ENCODE measurements around the gene HTRA2.

HTRA2 gene

DNA sequence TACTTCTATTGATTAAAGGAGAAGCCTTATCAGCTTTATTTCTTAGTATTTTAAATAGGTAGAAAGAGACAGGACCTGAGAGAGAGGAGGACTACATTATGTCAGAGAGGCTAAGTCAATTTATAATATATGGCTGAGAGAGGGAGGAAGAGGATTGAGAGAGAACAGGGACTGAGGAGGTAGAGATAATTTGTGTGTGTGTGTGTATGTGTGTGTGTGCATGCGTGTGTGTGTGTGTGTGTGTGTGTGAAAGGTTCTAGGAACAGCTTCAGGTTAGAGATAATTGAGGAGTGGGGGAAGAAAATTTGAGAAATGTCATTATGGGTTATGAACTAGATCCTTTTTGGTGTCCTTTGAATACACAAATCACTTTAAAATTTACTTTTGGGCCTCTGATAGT, 40.0 kb downstream of the HTRA2 start:
- DNase-seq (ENCODE audit: low read depth in 1 of 2, low spot score in 1 of 2): no peak
- TF ChIP-seq JUND (IDR thresholded peaks at IDR 0.05; ENCODE audit: low read depth): no peak
- in situ Hi-C loops (cut with HindIII; ENCODE audit: low pct_unique_long_range_greater_than_20kb, low sequenced_read_pairs): no loop called here

DNA sequence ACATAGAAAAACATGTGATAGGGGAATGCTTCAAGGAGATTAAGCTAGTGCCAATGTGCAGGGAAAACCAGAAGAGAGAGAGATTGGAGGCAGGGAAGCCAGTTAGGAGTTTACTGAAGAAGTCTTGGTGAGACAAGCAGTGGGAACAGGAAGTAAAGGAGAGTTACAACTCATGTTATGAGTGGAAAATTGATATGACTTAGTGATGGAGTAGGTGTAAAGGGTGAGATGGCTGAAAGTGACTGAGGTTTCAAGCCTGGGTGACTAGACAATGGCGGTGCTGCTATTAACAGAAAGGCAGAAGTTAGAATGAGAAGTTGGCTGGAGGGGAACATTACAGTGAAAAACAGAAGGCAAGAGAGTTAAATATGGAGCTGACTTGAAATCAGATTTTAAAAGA, 41.3 kb downstream of the HTRA2 start:
- TF ChIP-seq JUND (IDR thresholded peaks at IDR 0.05; ENCODE audit: low read depth): no peak
- in situ Hi-C loops (cut with HindIII; ENCODE audit: low pct_unique_long_range_greater_than_20kb, low sequenced_read_pairs): no loop called here
- DNase-seq (ENCODE audit: low read depth in 1 of 2, low spot score in 1 of 2): no peak

DNA sequence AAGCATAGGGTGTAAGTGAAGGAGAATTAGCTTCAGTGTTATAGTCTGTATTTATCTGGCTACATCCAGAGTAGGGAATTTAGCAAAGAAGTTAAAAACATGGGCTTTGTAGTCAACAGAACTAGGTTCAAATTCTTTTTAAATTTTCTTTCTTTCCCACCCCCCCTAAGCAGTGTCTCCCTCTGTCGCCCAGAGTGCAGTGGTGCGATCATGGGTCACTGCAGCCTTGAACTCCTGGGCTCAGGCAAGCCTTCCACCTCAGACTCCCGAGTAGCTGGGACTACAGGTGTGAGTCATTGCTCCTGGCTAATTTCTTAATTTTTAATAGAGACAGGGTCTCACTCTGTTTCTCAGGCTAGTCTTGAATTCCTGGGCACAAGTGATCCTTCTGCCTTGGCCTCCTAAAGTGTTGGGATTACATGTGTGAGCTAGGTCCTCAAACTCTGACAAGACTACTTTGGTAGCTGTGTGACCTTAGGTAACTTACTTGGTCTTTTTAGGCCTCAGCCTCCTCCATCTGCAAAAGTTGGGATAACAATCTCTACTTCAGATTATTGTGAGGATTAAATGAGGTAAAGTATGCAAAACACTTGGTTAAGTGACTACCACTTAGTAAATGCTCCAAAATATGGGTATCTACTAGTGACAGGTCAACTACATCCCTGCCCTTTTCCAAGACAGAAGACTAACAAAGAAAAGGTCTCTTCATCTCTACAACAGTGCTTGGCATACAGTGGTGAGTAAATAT, 42.6 kb downstream of the HTRA2 start:
- TF ChIP-seq JUND (IDR thresholded peaks at IDR 0.05; ENCODE audit: low read depth): no peak
- in situ Hi-C loops (cut with HindIII; ENCODE audit: low pct_unique_long_range_greater_than_20kb, low sequenced_read_pairs): no loop called here
- no peak for DNase-seq (ENCODE audit: low read depth in 1 of 2, low spot score in 1 of 2)

DNA sequence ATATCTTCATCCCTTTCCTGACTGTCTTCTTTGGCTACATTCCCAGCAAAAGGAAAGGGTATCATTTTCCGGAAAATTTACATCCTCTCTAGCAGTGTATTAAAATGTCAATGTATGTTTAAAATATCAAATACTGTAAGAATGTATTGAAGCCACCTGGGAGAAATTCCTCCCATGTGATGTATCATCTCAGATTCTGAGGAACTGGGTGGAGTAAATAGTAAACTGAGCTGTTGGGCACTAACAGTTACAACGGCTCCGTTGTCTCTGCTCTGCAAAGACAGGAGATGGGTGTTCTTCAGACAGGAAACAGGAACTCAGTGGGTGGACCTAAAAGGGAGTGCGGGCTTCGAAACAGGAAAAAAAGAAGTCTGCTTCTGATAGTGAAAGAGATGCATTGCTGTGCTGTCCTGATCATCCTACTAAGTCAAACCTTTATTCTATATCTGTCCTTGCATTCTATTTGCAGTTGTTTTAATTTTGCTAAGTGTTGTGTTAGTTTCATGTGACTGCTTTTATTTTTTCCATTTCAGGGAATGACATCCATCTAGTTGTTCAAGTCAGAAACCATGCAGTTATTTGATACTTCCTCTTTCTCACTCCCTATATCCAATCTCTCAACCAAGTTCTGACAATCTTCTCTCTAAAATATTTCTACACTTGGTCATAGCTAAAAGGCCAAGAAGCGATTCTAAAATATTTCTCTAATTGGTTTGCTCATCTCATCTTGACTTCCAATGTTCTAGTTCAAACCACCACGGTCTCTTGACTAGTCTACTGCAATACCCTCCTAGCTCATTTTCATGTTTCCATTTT, 44.2 kb downstream of the HTRA2 start:
- no peak for DNase-seq (ENCODE audit: low read depth in 1 of 2, low spot score in 1 of 2)
- no peak for TF ChIP-seq JUND (IDR thresholded peaks at IDR 0.05; ENCODE audit: low read depth)
- in situ Hi-C loops (cut with HindIII; ENCODE audit: low pct_unique_long_range_greater_than_20kb, low sequenced_read_pairs): no loop called here

DNA sequence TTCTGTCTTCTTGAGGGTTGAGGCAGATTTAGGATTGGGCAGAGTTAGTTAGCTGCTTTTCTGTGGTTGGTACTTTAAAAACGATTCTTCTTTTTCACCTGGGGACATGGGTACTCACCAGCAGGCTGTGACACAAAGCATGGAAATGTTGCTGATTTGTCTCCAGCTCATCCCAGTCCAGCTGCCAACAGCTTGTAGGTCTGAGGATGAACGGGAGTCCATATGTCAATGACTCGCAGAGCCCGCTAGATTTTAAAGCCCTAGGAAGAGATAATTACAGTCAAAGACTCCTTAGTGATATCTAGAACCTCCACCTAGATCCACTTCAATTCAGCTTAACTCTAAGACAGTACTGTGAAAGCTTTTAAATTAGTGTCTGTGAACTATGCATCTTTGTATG, 45.6 kb downstream of the HTRA2 start:
- no peak for TF ChIP-seq JUND (IDR thresholded peaks at IDR 0.05; ENCODE audit: low read depth)
- DNase-seq (ENCODE audit: low read depth in 1 of 2, low spot score in 1 of 2): no peak
- in situ Hi-C loops (cut with HindIII; ENCODE audit: low pct_unique_long_range_greater_than_20kb, low sequenced_read_pairs): no loop called here

DNA sequence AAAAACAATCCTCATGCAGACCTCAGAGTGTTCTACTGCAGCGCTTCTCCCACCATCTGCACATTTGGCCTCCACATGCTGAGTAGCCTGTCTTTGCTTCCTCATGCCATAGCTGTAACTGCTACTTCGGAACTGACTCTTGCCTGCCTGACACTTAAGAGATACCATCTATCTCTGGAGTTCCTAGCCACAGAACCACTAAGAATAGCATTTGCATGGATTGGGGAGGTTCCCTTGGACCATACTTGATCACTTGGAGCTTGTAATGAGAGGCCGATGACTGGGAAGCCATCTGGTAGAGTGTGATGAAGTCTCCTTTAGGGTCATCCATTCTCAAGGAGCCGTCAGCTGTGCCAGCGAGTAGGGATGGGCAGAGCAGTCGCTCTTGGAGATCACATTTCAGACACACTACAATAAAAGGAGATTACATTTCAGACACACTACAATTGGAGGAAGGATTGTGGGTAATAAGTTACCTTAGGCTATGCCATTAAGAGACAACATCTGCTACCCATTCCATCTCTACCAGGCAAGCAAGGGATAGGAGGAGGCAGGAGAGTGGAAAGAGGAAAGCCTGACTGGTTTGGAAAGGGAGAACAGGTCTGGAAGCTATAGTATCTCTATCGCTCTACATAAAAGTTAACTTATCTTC, 46.6 kb downstream of the HTRA2 start:
- in situ Hi-C loops (cut with HindIII; ENCODE audit: low pct_unique_long_range_greater_than_20kb, low sequenced_read_pairs): no loop called here
- TF ChIP-seq JUND (IDR thresholded peaks at IDR 0.05; ENCODE audit: low read depth): no peak
- peak in 1 of 2 experiments; percentile 64 for DNase-seq (ENCODE audit: low read depth in 1 of 2, low spot score in 1 of 2)

DNA sequence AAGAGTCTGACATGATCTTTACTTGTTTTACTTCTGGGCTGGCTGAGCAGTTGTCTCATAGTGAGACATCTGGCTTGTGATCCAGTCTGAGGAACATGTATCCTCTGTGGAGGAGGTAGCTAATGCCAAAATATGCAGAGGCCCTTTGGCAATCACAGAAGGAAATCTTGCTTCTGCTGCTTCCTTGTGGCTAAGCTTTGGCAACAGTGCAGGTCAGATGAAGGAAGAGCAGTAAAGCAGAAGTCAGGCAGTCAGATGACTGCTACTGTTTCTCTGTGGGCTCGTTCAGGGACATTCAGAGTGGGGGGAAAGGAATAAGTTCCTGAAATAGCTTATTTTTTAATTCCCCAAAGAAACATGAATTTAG, 47.1 kb downstream of the HTRA2 start:
- in situ Hi-C loops (cut with HindIII; ENCODE audit: low pct_unique_long_range_greater_than_20kb, low sequenced_read_pairs): no loop called here

DNA sequence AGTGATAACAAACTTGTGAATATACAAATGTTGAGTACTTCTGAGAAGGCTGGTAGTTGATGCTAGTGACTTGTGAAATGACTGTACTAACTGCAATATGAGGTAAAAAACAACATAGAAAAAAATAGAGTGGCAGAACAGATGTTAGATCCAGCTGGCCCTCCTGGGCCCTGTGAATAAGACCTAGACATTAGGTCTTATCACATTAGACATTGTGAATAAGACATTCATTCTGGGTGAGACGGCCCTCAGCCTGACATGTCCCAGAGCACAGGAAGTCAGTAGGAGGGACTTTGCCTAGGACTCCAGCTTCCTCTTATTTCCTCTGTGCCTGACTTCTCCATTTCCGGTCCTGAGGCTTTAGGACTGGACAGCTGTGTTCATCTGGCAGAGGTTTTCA, 47.7 kb downstream of the HTRA2 start:
- DNase-seq (ENCODE audit: low read depth in 1 of 2, low spot score in 1 of 2): no peak
- in situ Hi-C loops (cut with HindIII; ENCODE audit: low pct_unique_long_range_greater_than_20kb, low sequenced_read_pairs): no loop called here
- no peak for TF ChIP-seq JUND (IDR thresholded peaks at IDR 0.05; ENCODE audit: low read depth)

More for the DNA sequence above, 47.1 kb downstream of the HTRA2 start:
- no peak for TF ChIP-seq JUND (IDR thresholded peaks at IDR 0.05; ENCODE audit: low read depth)
- peak in 1 of 2 experiments; percentile 67 for DNase-seq (ENCODE audit: low read depth in 1 of 2, low spot score in 1 of 2)

DNA sequence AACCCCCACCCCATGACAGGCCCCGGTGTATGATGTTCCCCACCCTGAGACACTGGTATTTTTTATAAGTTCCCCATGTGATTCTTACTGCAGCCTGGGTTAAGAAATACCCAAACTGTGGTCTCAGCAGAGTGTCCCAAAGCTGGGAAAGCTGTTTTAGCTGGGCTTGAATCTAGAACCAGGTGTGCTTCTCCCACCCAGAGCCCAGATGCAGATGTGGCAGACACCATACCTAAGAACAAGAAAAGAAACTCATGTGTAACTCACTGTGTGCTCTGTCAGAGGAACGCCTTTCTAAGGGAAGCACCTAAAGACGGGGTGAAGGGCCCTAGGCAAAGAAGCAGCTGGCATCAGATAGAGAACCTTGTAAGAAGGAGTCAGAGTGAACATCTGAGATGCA, 48.7 kb downstream of the HTRA2 start:
- in situ Hi-C loops (cut with HindIII; ENCODE audit: low pct_unique_long_range_greater_than_20kb, low sequenced_read_pairs): no loop called here
- no peak for TF ChIP-seq JUND (IDR thresholded peaks at IDR 0.05; ENCODE audit: low read depth)
- no peak for DNase-seq (ENCODE audit: low read depth in 1 of 2, low spot score in 1 of 2)

DNA sequence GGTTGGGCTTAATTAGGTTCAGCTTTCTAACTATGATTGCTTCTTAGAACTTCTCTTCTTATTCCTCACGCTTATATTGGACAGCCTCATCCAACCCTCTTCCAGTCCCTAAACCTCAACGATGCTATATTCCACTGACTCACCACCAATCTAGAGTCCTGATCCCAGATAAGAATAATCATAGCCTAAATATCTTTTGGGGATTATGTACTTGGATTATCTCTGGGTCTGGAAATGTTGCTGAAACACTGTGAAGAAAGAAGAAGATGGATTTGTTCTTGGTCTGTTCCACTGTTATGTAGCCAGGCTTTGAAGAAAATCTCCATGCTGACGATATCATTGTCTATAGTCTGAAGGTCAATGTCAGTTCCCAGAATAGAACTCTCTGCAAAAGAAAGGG, 51.7 kb downstream of the HTRA2 start:
- no peak for DNase-seq (ENCODE audit: low read depth in 1 of 2, low spot score in 1 of 2)
- no peak for TF ChIP-seq JUND (IDR thresholded peaks at IDR 0.05; ENCODE audit: low read depth)
- in situ Hi-C loops (cut with HindIII; ENCODE audit: low pct_unique_long_range_greater_than_20kb, low sequenced_read_pairs): no loop called here

DNA sequence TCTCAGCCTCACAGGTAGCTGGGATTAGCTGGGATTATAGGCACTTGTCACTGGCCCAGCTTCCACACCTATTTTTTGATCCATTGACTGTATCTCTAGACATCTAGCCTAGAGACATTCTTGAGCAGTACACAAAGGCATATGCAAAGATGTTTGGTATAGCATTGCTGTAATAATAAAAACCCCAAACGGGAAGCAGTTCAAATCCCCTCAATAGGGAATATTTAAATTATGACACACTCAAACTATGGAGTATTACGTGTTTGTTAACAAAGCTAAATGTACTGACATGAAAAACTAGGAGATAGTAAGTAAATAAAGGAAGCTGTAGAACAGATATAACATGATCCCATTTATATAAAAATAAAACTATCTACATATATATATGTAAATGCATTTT, 52.5 kb downstream of the HTRA2 start:
- in situ Hi-C loops (cut with HindIII; ENCODE audit: low pct_unique_long_range_greater_than_20kb, low sequenced_read_pairs): no loop called here
- TF ChIP-seq JUND (IDR thresholded peaks at IDR 0.05; ENCODE audit: low read depth): no peak

More for the DNA sequence above, 52.5 kb downstream of the HTRA2 start:
- no peak for DNase-seq (ENCODE audit: low read depth in 1 of 2, low spot score in 1 of 2)
